Spleen (tissue), 7 donors: ENCODE data around the gene DOCK11.

Experiments
- CTCF ChIP-seq, 11 experiments: fragments of 200-600 bp in 7 of 11; fragments of 450-650 bp in 4 of 11; sonication (generic) in 4 of 11; IDR thresholded peaks in 8 of 11; conservative IDR thresholded peaks in 3 of 11; 1 replicate in 7 of 11; 2 replicates in 4 of 11; pipeline versions ENCODE4 v1.4.0 to v1.8.0; 2016 to 2021; ENCODE audit warnings: antibody characterized with exemption in 11 of 11, inconsistent platforms in 4 of 11, mild to moderate bottlenecking in 1 of 11
- POLR2A ChIP-seq, 3 donors: fragments of 450-650 bp; IDR thresholded peaks; one replicate each; pipeline ENCODE4 v1.5.1; 2017; ENCODE audit warnings: antibody characterized with exemption in 3 of 3, mild to moderate bottlenecking in 1 of 3
- POLR2AphosphoS5 ChIP-seq, 3 donors: sonication (generic); formaldehyde crosslinking; IDR thresholded peaks; one replicate each; pipeline ENCODE4 v1.5.1; 2017; ENCODE audit warnings: antibody characterized with exemption in 3 of 3
- donor health status: DM: no; HTN: no; CAD: no; lungs with moderate emphysema.
- donor health status: DM: no; HTN: no; CAD: no.
- donor health status: DM: no; HTN: no; CAD: no.

GRCh38 chrX:118682258-118683014, 186.8 kb downstream of the DOCK11 start:
- TF ChIP-seq CTCF (IDR thresholded peaks at IDR 0.05 in 8 of 11, conservative IDR thresholded peaks at IDR 0.05 in 3 of 11), result no peak
- no peak for TF ChIP-seq POLR2A (IDR thresholded peaks at IDR 0.05)
- TF ChIP-seq POLR2AphosphoS5 (IDR thresholded peaks at IDR 0.05), result no peak
